A549 (cell line): Measurements from ENCODE around the gene ANKRD11. TPM values are rescaled to one million over a fixed set of nuclear protein-coding genes. Genes with fewer than 3 reads are reported as not detected.

Experiments used
- ATAC-seq, 2 experiments: fragments of 200-7000 bp in 1 of 2; fragments of >200 bp in 1 of 2; cut with Nextera tagmentation in 1 of 2; cut with Tn5 transposase in 1 of 2; 3 replicates each; pipeline versions ENCODE4 v1.8.0 to v1.9.1; 2018 to 2020; ENCODE audit warnings: mild to moderate bottlenecking in 1 of 2, moderate library complexity in 1 of 2
- CTCF ChIA-PET: fragments of 300-600 bp; sonication (Branson Sonifier 250); formaldehyde crosslinking; extraction: SDS; loops from one replicate; lab custom pipeline; 2021; ENCODE audit warnings: antibody characterized with exemption, inconsistent platforms; lab: Yijun Ruan, JAX
- POLR2A ChIA-PET: fragments of 350-600 bp; formaldehyde crosslinking; extraction: SDS; loops from one replicate; lab custom pipeline; 2021; ENCODE audit warnings: antibody characterized with exemption, inconsistent platforms; lab: Yijun Ruan, JAX
- DNase-seq, 2 experiments: peaks; one replicate each; pipeline versions ENCODE4 v3.0.0 to v3.0.0-alpha.2; 2011 to 2016; ENCODE audit warnings: low read depth in 1 of 2, low spot score in 1 of 2
- FAIRE-seq: peaks from 2 replicates; lab custom pipeline; 2011; peaks lifted over from hg19 to GRCh38; lab: Jason Lieb, UNC
- H3K27ac ChIP-seq, 2 experiments: fragments of >200 bp; sonication (Bioruptor Twin); formaldehyde crosslinking; 3 replicates each; pipeline ENCODE4 v1.5.1; 2016 to 2017
- H3K4me1 ChIP-seq: fragments of >200 bp; sonication (Bioruptor Twin); formaldehyde crosslinking; 3 replicates; pipeline ENCODE4 v1.6.1; 2016
- H3K4me2 ChIP-seq: fragments of >200 bp; sonication (Bioruptor Twin); formaldehyde crosslinking; 3 replicates; pipeline ENCODE4 v1.6.1; 2016
- H3K4me3 ChIP-seq: fragments of >200 bp; sonication (Bioruptor Twin); formaldehyde crosslinking; 3 replicates; pipeline ENCODE4 v1.5.1; 2016
- H3K9me3 ChIP-seq: fragments of >200 bp; sonication (Bioruptor Twin); formaldehyde crosslinking; 3 replicates; pipeline ENCODE4 v1.6.1; 2016
- CEBPB ChIP-seq, 2 experiments: fragments of >200 bp in 1 of 2; sonication (Bioruptor Twin) in 1 of 2; formaldehyde crosslinking in 1 of 2; IDR thresholded peaks; 2 replicates each; pipeline ENCODE4 v1.6.1; 2012 to 2016
- CHD2 ChIP-seq: fragments of 150-350 bp; IDR thresholded peaks from 2 replicates; pipeline ENCODE4 v1.6.1; 2014; ENCODE audit warnings: low read length; ENCODE audit not compliant: partially characterized antibody
- CHD4 ChIP-seq: fragments of 200-600 bp; sonication (generic); IDR thresholded peaks from 2 replicates; pipeline ENCODE4 v1.6.1; 2016; ENCODE audit warnings: antibody characterized with exemption, mild to moderate bottlenecking, borderline replicate concordance
- EHF ChIP-seq: fragments of 250-450 bp; sonication (Bioruptor Pico); IDR thresholded peaks from 2 replicates; pipeline ENCODE4 v1.5.0; 2020; ENCODE audit warnings: mild to moderate bottlenecking
- EP300 ChIP-seq, 2 experiments: fragments of >200 bp; sonication (Bioruptor Twin); formaldehyde crosslinking; IDR thresholded peaks; 2 replicates in 1 of 2; 3 replicates in 1 of 2; pipeline ENCODE4 v1.6.1; 2016 to 2017
- HEYL ChIP-seq: fragments of 250-450 bp; sonication (Bioruptor Pico); IDR thresholded peaks from 2 replicates; pipeline ENCODE4 v1.8.0; 2021; ENCODE audit warnings: mild to moderate bottlenecking, moderate library complexity
- HOXA7 ChIP-seq: fragments of 250-450 bp; sonication (Bioruptor Pico); IDR thresholded peaks from 2 replicates; pipeline ENCODE4 v1.5.0; 2020; ENCODE audit warnings: mild to moderate bottlenecking, moderate library complexity
- HOXB13 ChIP-seq: fragments of 250-450 bp; sonication (Bioruptor Pico); IDR thresholded peaks from 2 replicates; pipeline ENCODE4 v1.5.0; 2020; ENCODE audit warnings: low read depth, mild to moderate bottlenecking, moderate library complexity
- KDM1A ChIP-seq: fragments of 200-600 bp; sonication (generic); IDR thresholded peaks from 2 replicates; pipeline ENCODE4 v1.6.1; 2016; ENCODE audit warnings: low read depth, mild to moderate bottlenecking
- MAFK ChIP-seq: fragments of 450-650 bp; IDR thresholded peaks from 2 replicates; pipeline ENCODE4 v1.6.1; 2014; ENCODE audit not compliant: partially characterized antibody
- MAZ ChIP-seq: fragments of 150-350 bp; IDR thresholded peaks from 2 replicates; pipeline ENCODE4 v1.6.1; 2014; ENCODE audit warnings: antibody characterized with exemption, low read depth, low read length, borderline replicate concordance
- NFE2L2 ChIP-seq: fragments of 150-350 bp; conservative IDR thresholded peaks from 2 replicates; pipeline ENCODE4 v1.6.1; 2014; ENCODE audit warnings: low read length
- NPAS2 ChIP-seq: fragments of 250-450 bp; sonication (Bioruptor Pico); IDR thresholded peaks from 2 replicates; pipeline ENCODE4 v1.8.0; 2022; ENCODE audit warnings: mild to moderate bottlenecking, moderate library complexity, borderline replicate concordance
- NR3C1 ChIP-seq: fragments of >200 bp; sonication (Bioruptor Twin); formaldehyde crosslinking; IDR thresholded peaks from 3 replicates; pipeline ENCODE4 v1.6.1; 2017
- POLR2A ChIP-seq: IDR thresholded peaks from 2 replicates; pipeline ENCODE4 v1.6.1; 2012; ENCODE audit warnings: mild to moderate bottlenecking, low read length
- RAD21 ChIP-seq, 2 experiments: fragments of >200 bp in 1 of 2; sonication (Bioruptor Twin) in 1 of 2; formaldehyde crosslinking in 1 of 2; IDR thresholded peaks in 1 of 2; conservative IDR thresholded peaks in 1 of 2; 2 replicates in 1 of 2; 3 replicates in 1 of 2; pipeline ENCODE4 v1.6.1; 2012 to 2018; ENCODE audit warnings: inconsistent platforms in 1 of 2
- TP53 ChIP-seq: fragments of 250-450 bp; sonication (Bioruptor Pico); IDR thresholded peaks from 2 replicates; pipeline ENCODE4 v1.5.0; 2021; ENCODE audit warnings: mild to moderate bottlenecking, moderate library complexity
- ZFP36 ChIP-seq: fragments of 450-650 bp; IDR thresholded peaks from 2 replicates; pipeline ENCODE4 v1.6.1; 2014; ENCODE audit warnings: borderline replicate concordance; ENCODE audit not compliant: partially characterized antibody
- ZNF302 ChIP-seq: fragments of 250-450 bp; sonication (Bioruptor Pico); IDR thresholded peaks from 2 replicates; pipeline ENCODE4 v1.9.0; 2021; ENCODE audit warnings: inconsistent platforms, mild to moderate bottlenecking, moderate library complexity
- WGBS: methylation state at CpG from one replicate; pipeline ENCODE4 v1.1.6; 2017; ENCODE audit errors: missing lambda C conversion rate; 5-methylcytosine and 5-hydroxymethylcytosine counted together
- polyA plus RNA-seq, 4 experiments: library from polyadenylated mRNA; depleted of rRNA in 3 of 4; stranded (reverse); fragments of >200 nt; fragmentation: RNase III in 1 of 4; extraction: RNeasy Plus Mini Kit Qiagen cat#74134 plus additional on column Dnase treatment in 1 of 4; gene quantifications; 2 replicates in 3 of 4; 3 replicates in 1 of 4; pipeline ENCODE4 v1.2.3, GENCODE V29; 2011 to 2017
- TF ChIP-seq, protein P1 (sequence below): fragments of 450-650 bp; IDR thresholded peaks from 2 replicates; pipeline ENCODE4 v1.6.1; 2014; ENCODE audit warnings: antibody characterized with exemption
- TF ChIP-seq, protein P2 (sequence below): fragments of 150-350 bp; IDR thresholded peaks from 2 replicates; pipeline ENCODE4 v1.6.1; 2014; ENCODE audit warnings: low read depth, mild to moderate bottlenecking, low read length
- TF ChIP-seq, protein P3 (sequence below): fragments of 200-600 bp; sonication (generic); IDR thresholded peaks from 2 replicates; pipeline ENCODE4 v1.6.1; 2016; ENCODE audit warnings: antibody characterized with exemption, mild to moderate bottlenecking, moderate library complexity
- TF ChIP-seq, protein P4 (sequence below): fragments of 250-450 bp; sonication (Bioruptor Pico); IDR thresholded peaks from 2 replicates; pipeline ENCODE4 v1.5.0; 2020; ENCODE audit warnings: low read depth, mild to moderate bottlenecking, moderate library complexity
- TF ChIP-seq, protein P5 (sequence below): IDR thresholded peaks from 2 replicates; pipeline ENCODE4 v1.6.1; 2012
- TF ChIP-seq, protein P6 (sequence below): fragments of >200 bp; sonication (Bioruptor Twin); formaldehyde crosslinking; IDR thresholded peaks from 3 replicates; pipeline ENCODE4 v1.6.1; 2016

The ANKRD11 gene
- polyA plus RNA-seq, 2 of the 4 experiments (the other 2 are of a cell fraction), result 53.6 to 54.9 TPM

DNA sequence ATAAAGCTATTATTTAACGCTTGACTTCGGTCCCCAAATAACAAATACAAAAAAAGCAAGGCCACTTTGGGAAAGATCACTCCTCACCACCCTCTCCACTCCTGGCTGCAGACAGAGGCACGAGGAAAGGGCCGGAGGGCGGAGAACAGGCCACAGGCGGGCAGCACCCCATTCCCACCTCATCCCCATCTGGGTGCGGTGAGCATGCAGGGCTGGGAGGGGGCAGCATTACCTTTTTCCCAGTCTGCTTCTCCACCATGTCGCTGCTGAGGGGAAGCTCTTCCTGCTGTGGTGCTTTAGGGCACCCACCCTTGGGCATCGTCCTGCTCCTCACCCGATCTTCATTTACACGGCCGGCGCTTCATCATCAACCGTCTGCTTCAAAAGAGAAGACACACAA is 173.7 kb downstream of the ANKRD11 start:
- WGBS, result 93% methylated on average over 14 of the region's 14 CpGs
- H3K4me2 ChIP-seq, result peak overlapping the region; percentile 45
- TF ChIP-seq NR3C1 (no peak), POLR2A (no peak), NPAS2 (no peak), EHF (CRISPR knock-in tag) (no peak), MAZ (no peak), HEYL (CRISPR knock-in tag) (no peak), KDM1A (no peak), ZFP36 (no peak), CEBPB (IDR thresholded peaks at IDR 0.05) (no peak)
- TF ChIP-seq, protein P1, sequence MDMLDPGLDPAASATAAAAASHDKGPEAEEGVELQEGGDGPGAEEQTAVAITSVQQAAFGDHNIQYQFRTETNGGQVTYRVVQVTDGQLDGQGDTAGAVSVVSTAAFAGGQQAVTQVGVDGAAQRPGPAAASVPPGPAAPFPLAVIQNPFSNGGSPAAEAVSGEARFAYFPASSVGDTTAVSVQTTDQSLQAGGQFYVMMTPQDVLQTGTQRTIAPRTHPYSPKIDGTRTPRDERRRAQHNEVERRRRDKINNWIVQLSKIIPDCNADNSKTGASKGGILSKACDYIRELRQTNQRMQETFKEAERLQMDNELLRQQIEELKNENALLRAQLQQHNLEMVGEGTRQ, result no peak
- TF ChIP-seq, protein P2, sequence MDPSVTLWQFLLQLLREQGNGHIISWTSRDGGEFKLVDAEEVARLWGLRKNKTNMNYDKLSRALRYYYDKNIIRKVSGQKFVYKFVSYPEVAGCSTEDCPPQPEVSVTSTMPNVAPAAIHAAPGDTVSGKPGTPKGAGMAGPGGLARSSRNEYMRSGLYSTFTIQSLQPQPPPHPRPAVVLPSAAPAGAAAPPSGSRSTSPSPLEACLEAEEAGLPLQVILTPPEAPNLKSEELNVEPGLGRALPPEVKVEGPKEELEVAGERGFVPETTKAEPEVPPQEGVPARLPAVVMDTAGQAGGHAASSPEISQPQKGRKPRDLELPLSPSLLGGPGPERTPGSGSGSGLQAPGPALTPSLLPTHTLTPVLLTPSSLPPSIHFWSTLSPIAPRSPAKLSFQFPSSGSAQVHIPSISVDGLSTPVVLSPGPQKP, result no peak
- ATAC-seq, result no peak
- ChIA-PET CTCF (interaction anchor here (1.3 to 6.2 kb wide), 3 partner anchors 9 to 25 kb away, joined by 3 to 52 read pairs (median 4); no protein-coding TSS in a partner anchor), POLR2A (no interaction called here)
- no peak for DNase-seq
- no peaks in the 10 kb centered on the region for H3K9me3 ChIP-seq
- peaks cover 82% of the 10 kb centered on the region for H3K4me1 ChIP-seq
- H3K27ac ChIP-seq, result peak overlapping the region; percentile 56 to 99
- no peak for FAIRE-seq
- no peak overlapping the region for H3K4me3 ChIP-seq

DNA sequence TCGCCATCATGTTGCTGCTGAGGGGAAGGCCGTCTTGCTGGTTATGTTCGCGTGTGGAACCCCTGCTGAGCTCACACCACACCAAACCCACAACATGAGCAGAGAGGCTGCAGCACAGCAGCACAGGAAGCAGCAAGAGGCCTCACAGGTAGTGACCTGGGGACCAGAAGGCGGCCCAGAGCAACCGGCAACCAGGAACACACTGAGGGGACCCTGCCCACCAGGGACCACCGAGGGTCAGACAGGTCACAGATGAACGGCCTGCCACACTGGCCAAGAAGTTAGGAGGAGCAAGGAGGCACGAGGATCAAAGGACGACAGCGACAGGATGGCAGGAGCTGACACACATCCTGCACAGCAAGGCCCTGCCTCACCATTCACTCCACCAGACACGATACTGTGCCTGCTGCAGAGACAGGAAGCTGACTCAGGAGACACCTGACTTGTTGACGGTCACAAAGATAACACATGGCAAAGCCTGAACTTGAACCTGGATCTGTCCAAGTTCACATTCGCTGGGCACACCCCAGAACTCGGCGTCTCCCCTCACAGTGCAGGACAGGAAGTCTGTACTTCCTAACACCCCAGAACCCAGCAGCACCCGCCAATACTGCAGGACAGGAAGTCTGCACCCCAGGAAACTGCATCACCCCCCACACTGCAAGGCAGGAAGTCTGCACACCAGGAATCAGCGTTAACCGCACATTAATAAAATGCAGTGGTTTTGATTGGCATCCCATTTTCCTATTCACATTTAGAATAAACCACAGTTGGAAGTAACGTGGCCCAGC is 174.4 kb downstream of the ANKRD11 start:
- 50% methylated on average over 20 of the region's 20 CpGs for WGBS
- DNase-seq (peak in 1 of 2 experiments; percentile 58), FAIRE-seq (no peak), ATAC-seq (no peak)
- H3K4me1 ChIP-seq, result peaks cover 75% of the 10 kb centered on the region
- TF ChIP-seq, protein P3, sequence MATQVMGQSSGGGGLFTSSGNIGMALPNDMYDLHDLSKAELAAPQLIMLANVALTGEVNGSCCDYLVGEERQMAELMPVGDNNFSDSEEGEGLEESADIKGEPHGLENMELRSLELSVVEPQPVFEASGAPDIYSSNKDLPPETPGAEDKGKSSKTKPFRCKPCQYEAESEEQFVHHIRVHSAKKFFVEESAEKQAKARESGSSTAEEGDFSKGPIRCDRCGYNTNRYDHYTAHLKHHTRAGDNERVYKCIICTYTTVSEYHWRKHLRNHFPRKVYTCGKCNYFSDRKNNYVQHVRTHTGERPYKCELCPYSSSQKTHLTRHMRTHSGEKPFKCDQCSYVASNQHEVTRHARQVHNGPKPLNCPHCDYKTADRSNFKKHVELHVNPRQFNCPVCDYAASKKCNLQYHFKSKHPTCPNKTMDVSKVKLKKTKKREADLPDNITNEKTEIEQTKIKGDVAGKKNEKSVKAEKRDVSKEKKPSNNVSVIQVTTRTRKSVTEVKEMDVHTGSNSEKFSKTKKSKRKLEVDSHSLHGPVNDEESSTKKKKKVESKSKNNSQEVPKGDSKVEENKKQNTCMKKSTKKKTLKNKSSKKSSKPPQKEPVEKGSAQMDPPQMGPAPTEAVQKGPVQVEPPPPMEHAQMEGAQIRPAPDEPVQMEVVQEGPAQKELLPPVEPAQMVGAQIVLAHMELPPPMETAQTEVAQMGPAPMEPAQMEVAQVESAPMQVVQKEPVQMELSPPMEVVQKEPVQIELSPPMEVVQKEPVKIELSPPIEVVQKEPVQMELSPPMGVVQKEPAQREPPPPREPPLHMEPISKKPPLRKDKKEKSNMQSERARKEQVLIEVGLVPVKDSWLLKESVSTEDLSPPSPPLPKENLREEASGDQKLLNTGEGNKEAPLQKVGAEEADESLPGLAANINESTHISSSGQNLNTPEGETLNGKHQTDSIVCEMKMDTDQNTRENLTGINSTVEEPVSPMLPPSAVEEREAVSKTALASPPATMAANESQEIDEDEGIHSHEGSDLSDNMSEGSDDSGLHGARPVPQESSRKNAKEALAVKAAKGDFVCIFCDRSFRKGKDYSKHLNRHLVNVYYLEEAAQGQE, result no peak
- TF ChIP-seq CHD4, result no peak
- no peak for TF ChIP-seq NFE2L2
- no peak for TF ChIP-seq TP53
- TF ChIP-seq, protein P4, sequence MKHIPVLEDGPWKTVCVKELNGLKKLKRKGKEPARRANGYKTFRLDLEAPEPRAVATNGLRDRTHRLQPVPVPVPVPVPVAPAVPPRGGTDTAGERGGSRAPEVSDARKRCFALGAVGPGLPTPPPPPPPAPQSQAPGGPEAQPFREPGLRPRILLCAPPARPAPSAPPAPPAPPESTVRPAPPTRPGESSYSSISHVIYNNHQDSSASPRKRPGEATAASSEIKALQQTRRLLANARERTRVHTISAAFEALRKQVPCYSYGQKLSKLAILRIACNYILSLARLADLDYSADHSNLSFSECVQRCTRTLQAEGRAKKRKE (CRISPR knock-in tag), result no peak
- TF ChIP-seq, protein P1, result peak; percentile 41; the same call in 1 of the 2 replicates
- TF ChIP-seq, protein P5, sequence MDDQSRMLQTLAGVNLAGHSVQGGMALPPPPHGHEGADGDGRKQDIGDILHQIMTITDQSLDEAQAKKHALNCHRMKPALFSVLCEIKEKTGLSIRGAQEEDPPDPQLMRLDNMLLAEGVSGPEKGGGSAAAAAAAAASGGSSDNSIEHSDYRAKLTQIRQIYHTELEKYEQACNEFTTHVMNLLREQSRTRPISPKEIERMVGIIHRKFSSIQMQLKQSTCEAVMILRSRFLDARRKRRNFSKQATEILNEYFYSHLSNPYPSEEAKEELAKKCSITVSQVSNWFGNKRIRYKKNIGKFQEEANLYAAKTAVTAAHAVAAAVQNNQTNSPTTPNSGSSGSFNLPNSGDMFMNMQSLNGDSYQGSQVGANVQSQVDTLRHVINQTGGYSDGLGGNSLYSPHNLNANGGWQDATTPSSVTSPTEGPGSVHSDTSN, result no peak
- TF ChIP-seq MAFK, result peak; percentile 39
- no peak for TF ChIP-seq HOXB13 (CRISPR knock-in tag)
- no peak for TF ChIP-seq EP300 (IDR thresholded peaks at IDR 0.05)
- TF ChIP-seq CHD2, result no peak
- TF ChIP-seq EHF (CRISPR knock-in tag), result no peak
- TF ChIP-seq RAD21 (conservative IDR thresholded peaks at IDR 0.05 in 1 of 2, IDR thresholded peaks at IDR 0.05 in 1 of 2), result no peak
- no peak for TF ChIP-seq HOXA7 (CRISPR knock-in tag)
- no peak for TF ChIP-seq ZNF302
- TF ChIP-seq, protein P6, sequence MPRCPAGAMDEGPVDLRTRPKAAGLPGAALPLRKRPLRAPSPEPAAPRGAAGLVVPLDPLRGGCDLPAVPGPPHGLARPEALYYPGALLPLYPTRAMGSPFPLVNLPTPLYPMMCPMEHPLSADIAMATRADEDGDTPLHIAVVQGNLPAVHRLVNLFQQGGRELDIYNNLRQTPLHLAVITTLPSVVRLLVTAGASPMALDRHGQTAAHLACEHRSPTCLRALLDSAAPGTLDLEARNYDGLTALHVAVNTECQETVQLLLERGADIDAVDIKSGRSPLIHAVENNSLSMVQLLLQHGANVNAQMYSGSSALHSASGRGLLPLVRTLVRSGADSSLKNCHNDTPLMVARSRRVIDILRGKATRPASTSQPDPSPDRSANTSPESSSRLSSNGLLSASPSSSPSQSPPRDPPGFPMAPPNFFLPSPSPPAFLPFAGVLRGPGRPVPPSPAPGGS, result no peak
- ChIA-PET CTCF (interaction anchor here (0.7 to 6.2 kb wide), 6 partner anchors 8 to 86 kb away, joined by 3 to 52 read pairs (median 3); no protein-coding TSS in a partner anchor), POLR2A (no interaction called here)
- H3K27ac ChIP-seq, result peak overlapping the region; percentile 56 to 99
- H3K4me3 ChIP-seq, result no peak overlapping the region
- H3K9me3 ChIP-seq, result no peaks in the 10 kb centered on the region
- H3K4me2 ChIP-seq, result peak overlapping the region; percentile 45
